OCI-LY3 (cell line): ENCODE measurements around the gene ECE1.
"Not testable (repeated sequence)": the region's sequence is repeated elsewhere in the genome, so short reads cannot be mapped to it uniquely, and the experiment has no call there.

Experiments
- H2AFZ ChIP-seq: fragments of 200-600, 300-600 bp; shearing (Covaris generic); 2 replicates; pipeline ENCODE4 v1.6.0; 2014; ENCODE audit warnings: antibody characterized with exemption, low read depth, low read length
- H3K27ac ChIP-seq: fragments of 200-600, 300-600 bp; sonication (generic); 2 replicates; pipeline ENCODE4 v1.5.1; 2014; ENCODE audit warnings: mild to moderate bottlenecking, low read length, moderate library complexity, mixed read lengths
- H3K27me3 ChIP-seq: fragments of 200-600, 300-600 bp; sonication (generic); 2 replicates; pipeline ENCODE4 v1.6.1; 2014; ENCODE audit warnings: low read depth, low read length, mixed read lengths
- H3K36me3 ChIP-seq: fragments of 200-600, 300-600 bp; sonication (generic); replicated peaks from 2 replicates; pipeline ENCODE3; 2014; ENCODE audit warnings: low read depth, low read length, mixed read lengths
- H3K4me1 ChIP-seq: fragments of 300-600, 200-600 bp; sonication (generic); 2 replicates; pipeline ENCODE4 v1.6.1; 2014; ENCODE audit warnings: low read length, mixed read lengths
- H3K4me2 ChIP-seq: fragments of 200-600, 300-600 bp; sonication (generic); 2 replicates; pipeline ENCODE4 v1.6.1; 2014; ENCODE audit warnings: low read length, mixed read lengths
- H3K4me3 ChIP-seq: fragments of 300-600, 200-600 bp; sonication (generic); 2 replicates; pipeline ENCODE4 v1.5.1; 2014; ENCODE audit warnings: antibody characterized with exemption, mild to moderate bottlenecking, low read length, moderate library complexity
- H3K79me2 ChIP-seq: fragments of 300-600, 200-600 bp; shearing (Covaris generic); 2 replicates; pipeline ENCODE4 v1.6.1; 2014; ENCODE audit warnings: mild to moderate bottlenecking, low read length, mixed read lengths
- H3K9ac ChIP-seq: fragments of 300-600, 200-600 bp; shearing (Covaris generic); 2 replicates; pipeline ENCODE4 v1.6.0; 2014; ENCODE audit warnings: mild to moderate bottlenecking, low read length, moderate library complexity
- H3K9me3 ChIP-seq: fragments of 200-600, 300-600 bp; shearing (Covaris generic); 2 replicates; pipeline ENCODE4 v1.6.1; 2014; ENCODE audit warnings: low read length, mixed read lengths; ENCODE audit not compliant: insufficient read depth
- H4K20me1 ChIP-seq: fragments of 200-600, 300-600 bp; sonication (generic); 2 replicates; pipeline ENCODE4 v1.6.1; 2016; ENCODE audit warnings: low read length, mixed read lengths; ENCODE audit not compliant: insufficient read depth
- CTCF ChIP-seq: fragments of 200-600, 300-600 bp; sonication (generic); IDR thresholded peaks from 2 replicates; pipeline ENCODE4 v1.5.1; 2014; ENCODE audit warnings: antibody characterized with exemption, low read length, low read depth
- EZH2phosphoT487 ChIP-seq: fragments of 200-600 bp; shearing (Covaris generic); IDR thresholded peaks from 2 replicates; pipeline ENCODE4 v1.6.1; 2018; ENCODE audit warnings: antibody characterized with exemption, mixed run types, low read depth

ECE1 gene

GRCh38 chr1:21232044-21232443 is 58.2 kb downstream of the ECE1 start:
- Histone ChIP-seq H3K27me3 (no peaks in the 10 kb centered on the region), H4K20me1 (no peaks in the 10 kb centered on the region), H2AFZ (no peak overlapping the region), H3K9me3 (no peaks in the 10 kb centered on the region), H3K36me3 (peaks cover 32% of the 10 kb centered on the region), H3K9ac (no peak overlapping the region), H3K27ac (no peak overlapping the region), H3K4me2 (no peak overlapping the region), H3K4me1 (no peaks in the 10 kb centered on the region), H3K4me3 (no peak overlapping the region), H3K79me2 (no peaks in the 10 kb centered on the region)
- TF ChIP-seq CTCF: peak; percentile 68
- TF ChIP-seq EZH2phosphoT487: no peak

- no peaks in the 10 kb centered on the region for H3K27me3 ChIP-seq
- H4K20me1 ChIP-seq: no peaks in the 10 kb centered on the region
- H3K9ac ChIP-seq: no peak overlapping the region
- H3K9me3 ChIP-seq: no peaks in the 10 kb centered on the region
- H3K4me3 ChIP-seq: no peak overlapping the region
- H3K4me2 ChIP-seq: no peak overlapping the region
- no peak overlapping the region for H2AFZ ChIP-seq
- no peak overlapping the region for H3K27ac ChIP-seq
- H3K4me1 ChIP-seq: no peaks in the 10 kb centered on the region
- peaks cover 32% of the 10 kb centered on the region for H3K36me3 ChIP-seq
- no peaks in the 10 kb centered on the region for H3K79me2 ChIP-seq
- no peak for TF ChIP-seq CTCF
- no peak for TF ChIP-seq EZH2phosphoT487
Observed at GRCh38 chr1:21229246-21230000, 60.8 kb downstream of the ECE1 start.

DNA sequence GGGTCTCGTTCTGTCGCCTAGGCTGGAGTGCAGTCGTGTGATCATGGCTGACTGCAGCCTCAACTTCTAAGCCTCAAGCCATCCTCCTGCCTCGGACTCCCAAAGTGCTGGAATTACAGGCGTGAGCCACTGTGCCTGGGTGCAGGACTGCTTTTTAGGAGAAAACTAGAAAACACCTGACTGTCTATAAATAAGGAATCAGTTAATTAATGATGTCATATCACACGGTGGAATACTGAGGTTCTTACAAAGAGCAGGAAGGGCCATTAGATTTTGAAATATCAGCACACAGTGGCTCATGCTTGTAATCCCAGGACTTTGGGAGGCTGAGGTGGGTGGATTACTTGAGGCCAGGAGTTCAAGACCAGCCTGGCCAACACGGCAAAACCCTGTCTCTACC is 62.0 kb downstream of the ECE1 start:
- H3K4me3 ChIP-seq, H3K4me1 ChIP-seq, H3K9ac ChIP-seq, H3K27me3 ChIP-seq, H3K9me3 ChIP-seq, H3K27ac ChIP-seq, H3K4me2 ChIP-seq, H4K20me1 ChIP-seq, H3K79me2 ChIP-seq, H2AFZ ChIP-seq: not testable (repeated sequence)
- H3K36me3 ChIP-seq: peaks cover 29% of the 10 kb centered on the region

- H3K36me3 ChIP-seq: peaks cover 37% of the 10 kb centered on the region
- no peak overlapping the region for H2AFZ ChIP-seq
- H3K27me3 ChIP-seq: no peaks in the 10 kb centered on the region
- no peaks in the 10 kb centered on the region for H3K4me1 ChIP-seq
- H3K9ac ChIP-seq: no peak overlapping the region
- no peak for TF ChIP-seq EZH2phosphoT487
- TF ChIP-seq CTCF: no peak
- no peak overlapping the region for H3K4me3 ChIP-seq
- no peak overlapping the region for H3K4me2 ChIP-seq
- H3K27ac ChIP-seq: no peak overlapping the region
- no peaks in the 10 kb centered on the region for H4K20me1 ChIP-seq
- no peaks in the 10 kb centered on the region for H3K79me2 ChIP-seq
- H3K9me3 ChIP-seq: no peaks in the 10 kb centered on the region
Observed at GRCh38 chr1:21225065-21225464, 65.2 kb downstream of the ECE1 start.
